ACC112 (cell line): Measurements from ENCODE around the gene NDUFB2.
"Not testable (repeated sequence)": the region's sequence is repeated elsewhere in the genome, so short reads cannot be mapped to it uniquely, and the experiment has no call there.

Source experiments
- H2AFZ ChIP-seq: fragments of 200-600 bp; sonication (generic); one replicate; pipeline ENCODE4 v1.6.0; 2017; ENCODE audit warnings: antibody characterized with exemption, low read length; ENCODE audit not compliant: unreplicated experiment
- H3K27ac ChIP-seq: fragments of 200-600 bp; sonication (generic); 2 replicates; pipeline ENCODE4 v1.5.1; 2014; ENCODE audit warnings: low read depth, mild to moderate bottlenecking, antibody characterized with exemption, low read length, moderate library complexity
- H3K27me3 ChIP-seq: fragments of 200-600 bp; sonication (generic); 2 replicates; pipeline ENCODE4 v1.6.1; 2014; ENCODE audit warnings: mild to moderate bottlenecking, antibody characterized with exemption, low read length, moderate library complexity, mixed read lengths; ENCODE audit not compliant: insufficient read depth
- H3K36me3 ChIP-seq: fragments of 200-600 bp; sonication (generic); 2 replicates; pipeline ENCODE4 v1.6.1; 2016; ENCODE audit warnings: mild to moderate bottlenecking, antibody characterized with exemption, low read length, moderate library complexity, mixed read lengths; ENCODE audit not compliant: insufficient read depth
- H3K4me1 ChIP-seq: fragments of 200-600 bp; sonication (generic); one replicate; pipeline ENCODE4 v1.6.1; 2016; ENCODE audit warnings: low read length, mixed read lengths; ENCODE audit not compliant: insufficient read depth, unreplicated experiment, control insufficient read depth
- H3K4me3 ChIP-seq: fragments of 200-600 bp; sonication (generic); 2 replicates; pipeline ENCODE4 v1.5.1; 2014; ENCODE audit warnings: mild to moderate bottlenecking, low read depth, low read length
- H3K79me2 ChIP-seq: fragments of 200-600 bp; sonication (generic); one replicate; pipeline ENCODE4 v1.6.0; 2016; ENCODE audit warnings: low read length; ENCODE audit not compliant: control insufficient read depth, unreplicated experiment, insufficient read depth

NDUFB2 gene

GRCh38 chr7:140657891-140658290, 38.6 kb upstream of the NDUFB2 start:
- no peak overlapping the region for H3K27ac ChIP-seq
- no peaks in the 10 kb centered on the region for H3K36me3 ChIP-seq
- H3K79me2 ChIP-seq = no peaks in the 10 kb centered on the region
- no peak overlapping the region for H2AFZ ChIP-seq
- peaks cover 5% of the 10 kb centered on the region for H3K4me1 ChIP-seq
- H3K4me3 ChIP-seq = no peak overlapping the region
- peaks cover 4% of the 10 kb centered on the region; the same call in 1 of the 2 replicates for H3K27me3 ChIP-seq

GRCh38 chr7:140659856-140660255, 36.7 kb upstream of the NDUFB2 start:
- H2AFZ ChIP-seq = no peak overlapping the region

DNA sequence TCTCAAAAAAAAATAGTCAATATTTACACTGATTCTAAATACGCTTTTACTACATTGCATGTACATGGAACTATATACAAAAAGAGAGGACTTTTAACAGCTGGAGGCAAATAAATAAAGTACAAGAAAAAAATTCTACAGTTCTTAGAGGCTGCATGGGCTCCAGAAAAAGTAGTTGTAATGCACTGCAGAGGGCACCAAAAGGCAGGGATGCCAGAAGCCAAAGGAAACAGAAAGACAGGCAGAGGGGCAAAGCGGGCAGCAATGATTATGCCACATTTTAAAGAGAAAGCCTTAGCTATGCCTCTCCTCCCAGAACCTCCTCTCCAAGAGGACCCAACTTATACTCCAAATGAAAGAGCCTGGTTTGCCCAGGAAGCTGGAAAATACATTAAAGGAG, 35.4 kb upstream of the NDUFB2 start:
- Histone ChIP-seq H3K4me3 (no peak overlapping the region), H3K27ac (no peak overlapping the region), H3K27me3 (peaks cover 4% of the 10 kb centered on the region; the same call in 1 of the 2 replicates), H2AFZ (no peak overlapping the region), H3K36me3 (no peaks in the 10 kb centered on the region), H3K79me2 (no peaks in the 10 kb centered on the region), H3K4me1 (peaks cover 5% of the 10 kb centered on the region)

More at GRCh38 chr7:140659856-140660255, 36.7 kb upstream of the NDUFB2 start:
- Histone ChIP-seq H3K36me3 (no peaks in the 10 kb centered on the region), H3K79me2 (no peaks in the 10 kb centered on the region), H3K4me3 (no peak overlapping the region), H3K4me1 (peaks cover 5% of the 10 kb centered on the region), H3K27ac (no peak overlapping the region), H3K27me3 (peaks cover 4% of the 10 kb centered on the region; the same call in 1 of the 2 replicates)

- not testable (repeated sequence) for H3K27me3 ChIP-seq, H3K27ac ChIP-seq, H3K4me1 ChIP-seq, H3K4me3 ChIP-seq, H2AFZ ChIP-seq, H3K79me2 ChIP-seq, H3K36me3 ChIP-seq
Observed at GRCh38 chr7:140662938-140663337, 33.6 kb upstream of the NDUFB2 start.

DNA sequence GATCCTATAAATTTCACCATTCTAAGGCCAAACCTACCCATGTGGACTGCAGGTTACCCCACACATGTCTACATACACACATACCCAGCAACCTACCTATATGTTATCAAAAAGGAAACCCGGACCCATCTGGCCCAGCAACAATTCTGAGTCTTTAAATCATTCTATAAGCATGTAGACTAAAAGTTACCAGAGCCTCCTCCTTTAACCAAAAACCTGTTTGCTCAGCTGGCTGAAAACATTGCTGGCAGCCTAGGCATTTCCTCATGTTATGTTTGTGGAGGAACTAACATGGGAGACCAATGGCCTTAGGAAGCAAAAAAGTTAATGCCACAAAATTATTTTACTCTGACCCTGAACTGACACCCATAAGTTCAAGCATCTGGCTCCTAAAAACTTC, 29.0 kb upstream of the NDUFB2 start:
- Histone ChIP-seq H3K27ac (no peak overlapping the region), H2AFZ (no peak overlapping the region), H3K36me3 (no peaks in the 10 kb centered on the region), H3K27me3 (no peaks in the 10 kb centered on the region), H3K4me1 (no peaks in the 10 kb centered on the region), H3K79me2 (no peaks in the 10 kb centered on the region), H3K4me3 (no peak overlapping the region)

- H2AFZ ChIP-seq = no peak overlapping the region
- peaks cover under 1% of the 10 kb centered on the region for H3K4me1 ChIP-seq
- H3K79me2 ChIP-seq = no peaks in the 10 kb centered on the region
- H3K36me3 ChIP-seq = no peaks in the 10 kb centered on the region
- H3K27ac ChIP-seq = no peak overlapping the region
- no peak overlapping the region for H3K4me3 ChIP-seq
- no peaks in the 10 kb centered on the region for H3K27me3 ChIP-seq
Observed at GRCh38 chr7:140668641-140669040, 27.9 kb upstream of the NDUFB2 start.

DNA sequence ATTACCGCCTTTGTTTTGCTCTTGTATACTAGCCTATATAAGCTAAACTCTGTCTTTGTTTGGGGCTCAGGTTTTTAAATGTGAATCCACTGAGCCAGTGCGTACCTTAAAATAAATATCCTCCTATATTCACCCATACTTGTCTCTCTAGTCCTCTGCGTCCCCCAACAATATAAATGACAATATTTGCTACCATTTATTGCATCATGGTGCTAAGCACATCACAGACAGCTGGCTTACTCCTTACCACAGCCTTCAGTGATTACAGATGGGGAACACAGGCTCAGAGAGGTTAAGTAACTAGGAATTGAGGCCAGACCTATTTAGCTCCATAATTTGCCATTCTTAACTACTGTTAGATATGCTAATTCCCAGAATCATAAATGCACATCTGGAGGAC, 27.2 kb upstream of the NDUFB2 start:
- no peaks in the 10 kb centered on the region for H3K27me3 ChIP-seq
- no peak overlapping the region for H3K4me3 ChIP-seq
- H3K4me1 ChIP-seq = peaks cover 7% of the 10 kb centered on the region
- no peak overlapping the region for H2AFZ ChIP-seq
- H3K27ac ChIP-seq = no peak overlapping the region
- no peaks in the 10 kb centered on the region for H3K36me3 ChIP-seq
- no peaks in the 10 kb centered on the region for H3K79me2 ChIP-seq

DNA sequence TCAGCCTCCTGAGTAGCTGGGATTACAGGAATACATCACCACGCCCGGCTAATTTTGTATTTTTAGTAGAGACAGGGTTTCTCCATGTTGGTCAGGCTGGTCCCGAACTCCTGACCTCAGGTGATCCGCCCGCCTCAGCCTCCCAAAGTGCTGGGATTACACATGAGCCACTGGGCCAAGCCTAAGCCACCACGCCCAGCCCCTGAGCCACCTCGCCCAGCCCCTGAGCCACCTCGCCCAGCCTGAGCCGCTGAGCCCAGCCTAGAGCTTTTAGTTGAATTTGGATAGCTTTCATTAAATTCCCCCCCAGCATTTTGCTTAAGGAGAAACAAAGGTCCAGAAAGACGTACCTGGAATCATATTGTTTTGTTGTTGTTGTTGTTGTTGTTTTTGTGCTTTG, 26.6 kb upstream of the NDUFB2 start:
- H3K4me3 ChIP-seq, H3K79me2 ChIP-seq, H3K27me3 ChIP-seq, H2AFZ ChIP-seq, H3K27ac ChIP-seq, H3K4me1 ChIP-seq, H3K36me3 ChIP-seq: not testable (repeated sequence)

GRCh38 chr7:140670343-140670935, 26.1 kb upstream of the NDUFB2 start:
- no peak overlapping the region for H2AFZ ChIP-seq

GRCh38 chr7:140671966-140672365, 24.5 kb upstream of the NDUFB2 start:
- Histone ChIP-seq H3K4me1 (peaks cover 15% of the 10 kb centered on the region), H3K4me3 (no peak overlapping the region), H2AFZ (no peak overlapping the region)

More at GRCh38 chr7:140670343-140670935, 26.1 kb upstream of the NDUFB2 start:
- no peaks in the 10 kb centered on the region for H3K27me3 ChIP-seq
- no peak overlapping the region for H3K27ac ChIP-seq
- H3K4me1 ChIP-seq = peaks cover 9% of the 10 kb centered on the region
- no peaks in the 10 kb centered on the region for H3K79me2 ChIP-seq
- H3K4me3 ChIP-seq = no peak overlapping the region
- no peaks in the 10 kb centered on the region for H3K36me3 ChIP-seq

DNA sequence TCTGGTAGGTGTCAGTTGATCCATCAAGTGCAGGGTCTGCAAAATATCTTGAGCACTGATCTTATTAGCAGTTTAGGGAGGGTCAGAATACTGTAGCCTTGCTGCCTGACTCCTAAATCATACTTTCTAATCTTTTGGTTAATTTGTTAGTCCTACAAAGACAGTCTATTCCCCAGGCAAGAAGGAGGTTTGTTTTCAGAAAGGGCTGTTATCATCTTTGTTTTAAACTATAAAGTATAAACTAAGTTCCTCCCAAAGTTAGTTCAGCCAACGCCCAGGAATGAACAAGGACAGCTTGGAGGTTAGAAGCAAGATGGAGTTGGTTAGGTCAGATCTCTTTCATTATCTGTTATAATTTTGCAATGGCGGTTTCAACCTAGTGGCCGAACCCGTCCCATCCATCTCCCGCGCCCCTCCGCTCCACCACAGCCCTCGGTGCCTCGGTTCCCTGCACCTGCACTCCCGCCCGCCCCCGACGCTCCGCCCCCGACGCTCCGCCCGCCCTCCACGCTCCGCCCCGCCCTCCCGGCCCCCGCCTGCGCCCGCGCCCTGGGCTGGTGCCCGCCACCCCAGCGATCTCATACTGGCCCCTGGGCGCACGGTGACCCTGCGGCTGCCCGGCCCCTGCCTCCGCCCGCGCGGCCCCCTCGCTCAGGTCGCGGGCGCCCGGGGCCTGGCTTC, 24.0 kb upstream of the NDUFB2 start, which contains the start of gene ADCK2:
Gene ADCK2 (plus strand): TSS at position 564 of the 681 bp plus-strand sequence. CDS start 386 bp downstream, outside the sequence.
- Histone ChIP-seq H3K27me3 (no peaks in the 10 kb centered on the region), H3K79me2 (no peaks in the 10 kb centered on the region), H3K27ac (no peak within 1 kb of the TSS), H3K36me3 (no peaks in the 10 kb centered on the region), H3K4me3 (peak within 1 kb of the TSS; percentile 98), H2AFZ (peak within 1 kb of the TSS; percentile 98), H3K4me1 (peaks cover 15% of the 10 kb centered on the region)

More at GRCh38 chr7:140671966-140672365, 24.5 kb upstream of the NDUFB2 start:
- Histone ChIP-seq H3K36me3 (no peaks in the 10 kb centered on the region), H3K79me2 (no peaks in the 10 kb centered on the region), H3K27me3 (no peaks in the 10 kb centered on the region), H3K27ac (no peak overlapping the region)
